Globus pallidus (tissue), 1 donor: ENCODE data around the gene EMILIN2.
"Not testable (repeated sequence)": the region's sequence is repeated elsewhere in the genome, so short reads cannot be mapped to it uniquely, and the experiment has no call there.

Source experiments
- DNase-seq: peaks from one replicate; pipeline ENCODE4 v3.0.0-alpha.2; 2015; ENCODE audit warnings: low spot score

EMILIN2 gene

GRCh38 chr18:2915486-2915885 is 68.7 kb downstream of the EMILIN2 start:
- DNase-seq: not testable (repeated sequence)

- no peak for DNase-seq
Observed at GRCh38 chr18:2916184-2916583, 69.4 kb downstream of the EMILIN2 start.

- DNase-seq: no peak
Observed at GRCh38 chr18:2917259-2918047, 70.6 kb downstream of the EMILIN2 start.

- no peak for DNase-seq
Observed at GRCh38 chr18:2918761-2919550, 72.2 kb downstream of the EMILIN2 start.

- no peak for DNase-seq
Observed at GRCh38 chr18:2919600-2919999, 72.8 kb downstream of the EMILIN2 start.

GRCh38 chr18:2920027-2920426 is 73.2 kb downstream of the EMILIN2 start:
- DNase-seq: no peak

GRCh38 chr18:2920546-2921343 is 73.9 kb downstream of the EMILIN2 start:
- DNase-seq: no peak

GRCh38 chr18:2921778-2922177 is 75.0 kb downstream of the EMILIN2 start:
- no peak for DNase-seq

DNA sequence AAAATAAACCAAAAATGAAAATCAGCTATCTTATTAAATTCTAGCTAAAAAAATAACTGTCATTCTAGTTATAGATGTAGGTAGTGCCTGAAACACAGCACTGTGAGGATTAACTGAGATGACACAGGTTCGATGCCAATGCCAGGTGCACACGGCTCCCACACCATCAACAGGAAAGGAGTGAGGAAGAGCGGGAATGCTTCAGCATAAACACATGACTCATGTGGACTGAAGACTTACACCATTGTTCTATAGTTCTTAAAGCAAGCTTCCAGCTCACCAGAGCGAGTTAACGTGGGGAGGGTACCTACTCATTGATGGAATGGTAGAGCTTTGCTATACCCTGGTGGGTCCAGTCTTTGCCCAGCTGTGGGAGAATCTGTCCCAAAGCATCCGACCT is 76.7 kb downstream of the EMILIN2 start:
- DNase-seq: no peak

DNA sequence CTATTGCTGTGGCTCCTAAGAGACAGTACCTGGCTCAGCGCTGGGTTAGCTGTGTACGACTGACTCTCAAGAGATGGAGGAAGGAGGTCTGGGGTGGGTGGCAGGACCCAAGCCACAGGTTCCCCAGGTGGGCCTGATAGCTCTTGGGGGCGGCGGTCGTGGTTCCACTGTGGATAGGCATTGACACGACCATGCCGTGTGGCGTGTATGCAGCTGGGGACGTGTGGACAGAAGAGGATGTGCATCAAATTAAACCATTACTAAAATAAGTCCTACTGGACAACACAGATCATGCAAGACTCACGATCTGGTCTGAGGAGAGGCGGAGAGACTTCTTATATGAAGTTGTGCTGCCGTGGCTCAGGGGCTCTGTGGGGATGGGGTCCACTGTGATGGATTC is 78.1 kb downstream of the EMILIN2 start:
- DNase-seq: no peak

GRCh38 chr18:2926528-2926927 is 79.7 kb downstream of the EMILIN2 start:
- no peak for DNase-seq

DNA sequence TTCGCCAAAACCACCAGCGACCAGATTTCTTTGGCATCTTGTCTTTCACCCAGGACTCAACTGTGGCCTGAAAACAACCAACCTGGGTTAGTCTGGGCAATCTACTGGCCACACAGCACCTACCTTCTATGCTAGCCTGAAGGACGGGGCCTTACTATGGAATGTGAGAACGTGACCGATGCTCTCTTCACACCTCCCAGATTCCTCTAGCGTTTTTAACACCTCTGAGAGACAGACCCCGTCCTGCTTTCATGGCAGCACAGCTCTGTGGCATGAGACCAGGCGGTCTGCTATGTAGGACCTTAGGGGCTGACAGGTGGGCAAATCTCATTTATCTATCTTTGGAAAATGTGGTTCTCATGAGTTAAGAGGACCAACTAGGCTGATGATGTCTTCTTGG is 80.9 kb downstream of the EMILIN2 start:
- no peak for DNase-seq

GRCh38 chr18:2932247-2933181 is 85.7 kb downstream of the EMILIN2 start:
- peak; percentile 58 for DNase-seq

GRCh38 chr18:2933995-2934394 is 87.2 kb downstream of the EMILIN2 start:
- DNase-seq: no peak

GRCh38 chr18:2935438-2936192 is 88.8 kb downstream of the EMILIN2 start:
- DNase-seq: no peak

DNA sequence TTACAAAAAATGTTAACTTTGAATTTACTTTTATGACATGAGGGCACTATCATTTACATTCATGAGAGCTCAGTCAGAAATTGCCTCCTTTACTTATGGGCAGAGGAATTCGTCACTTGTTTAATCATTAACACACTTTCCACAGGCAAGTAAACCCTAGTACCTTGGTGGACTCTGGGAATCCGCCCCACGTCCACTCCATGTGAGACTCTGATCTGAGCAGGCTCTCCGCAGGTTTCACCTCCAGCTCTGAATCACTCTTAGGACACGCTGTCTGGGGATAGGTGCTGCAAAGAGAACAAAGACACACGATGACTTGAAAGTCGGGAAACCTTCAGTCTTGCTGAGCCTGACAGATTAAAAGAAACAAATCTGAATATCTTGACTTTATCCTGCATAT is 92.5 kb downstream of the EMILIN2 start:
- DNase-seq: no peak

DNA sequence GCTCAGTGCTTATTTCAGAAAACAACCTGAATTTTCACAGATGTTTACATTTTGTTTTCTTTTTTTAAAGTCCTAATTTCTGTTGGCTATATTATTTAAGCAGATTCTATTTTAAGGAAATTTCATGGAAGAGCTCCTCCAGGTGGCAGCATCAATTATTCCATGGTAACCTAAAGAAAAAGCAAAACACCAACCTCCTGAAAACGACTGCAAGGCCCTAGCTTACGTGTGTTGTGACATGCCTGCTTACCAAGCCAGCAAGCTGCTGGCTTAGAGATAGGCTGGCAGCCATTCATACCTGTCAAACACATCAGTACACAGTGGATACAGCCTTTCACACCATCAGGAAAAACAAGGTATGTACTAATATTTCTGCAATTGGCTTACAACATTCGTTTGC is 101.2 kb downstream of the EMILIN2 start:
- DNase-seq: no peak

DNA sequence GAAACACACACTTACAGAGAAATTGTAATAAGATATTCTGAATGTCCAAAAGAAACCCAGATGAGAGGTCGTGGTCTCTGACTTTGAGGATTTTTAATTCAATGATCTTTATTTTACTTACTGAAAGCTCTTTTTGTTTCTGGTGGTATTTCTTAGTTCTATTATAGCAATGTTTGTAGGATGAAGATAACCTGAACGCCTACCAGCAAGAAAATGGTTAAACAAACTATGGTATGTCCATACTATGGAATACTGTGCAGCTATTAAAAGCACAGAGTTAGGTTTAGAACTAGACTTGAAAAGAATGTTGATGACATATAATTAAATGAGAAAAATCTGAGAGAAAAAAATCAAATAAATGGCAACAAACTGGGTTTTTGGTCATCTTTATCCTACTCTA is 105.8 kb downstream of the EMILIN2 start:
- DNase-seq: no peak

DNA sequence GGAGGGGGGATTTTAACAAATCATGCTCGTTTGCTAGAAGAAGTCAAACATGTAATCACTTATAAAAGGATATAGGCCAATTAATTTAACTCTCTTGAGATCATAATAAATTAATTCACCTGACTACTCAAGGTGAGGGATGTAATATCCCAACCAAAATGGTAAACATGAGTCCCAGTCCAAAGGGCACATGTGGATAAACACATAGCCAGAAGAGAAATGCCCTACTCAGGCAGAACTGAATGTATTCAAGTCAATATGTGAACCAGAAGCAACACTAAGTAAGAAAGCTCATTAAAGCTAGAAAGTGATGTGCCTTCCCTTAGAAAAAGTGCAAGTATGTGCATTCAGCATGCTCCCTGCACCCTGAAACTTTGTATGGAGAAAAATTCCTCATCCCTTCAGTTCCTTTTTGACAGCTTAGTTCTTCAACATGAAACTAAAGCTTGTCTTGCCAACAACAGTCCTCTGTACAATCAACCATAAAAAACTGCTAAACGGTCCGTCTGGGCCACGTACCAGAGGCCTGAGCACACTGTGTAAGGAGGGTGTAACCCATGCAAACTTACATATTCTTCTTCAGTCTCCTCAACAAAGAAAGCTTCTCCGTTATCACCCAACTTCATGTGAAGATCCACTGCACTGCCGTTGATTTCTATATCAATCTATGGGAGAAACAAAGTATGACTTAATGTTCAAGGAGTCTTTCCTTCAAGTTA is 107.3 kb downstream of the EMILIN2 start:
- DNase-seq: no peak
